BE2C (cell line): Measurements from ENCODE around the gene ZNF189.

Experiments used
- DNase-seq: peaks from one replicate; pipeline ENCODE4 v3.0.0-alpha.2; 2020
- H3K27me3 ChIP-seq: fragments of 250-450 bp; sonication (Bioruptor Pico); 2 replicates; pipeline ENCODE4 v1.5.1; 2020; ENCODE audit warnings: mild to moderate bottlenecking
- H3K36me3 ChIP-seq: fragments of 250-450 bp; sonication (Bioruptor Pico); 2 replicates; pipeline ENCODE4 v1.5.1; 2020; ENCODE audit warnings: mild to moderate bottlenecking
- H3K4me1 ChIP-seq: fragments of 250-450 bp; sonication (Bioruptor Pico); 2 replicates; pipeline ENCODE4 v1.5.1; 2020
- H3K4me3 ChIP-seq: 2 replicates; pipeline ENCODE4 v1.5.1; 2011; ENCODE audit warnings: low read depth, low read length
- H3K9me3 ChIP-seq: fragments of 250-450 bp; sonication (Bioruptor Pico); 2 replicates; pipeline ENCODE4 v1.5.1; 2020
- TF ChIP-seq, protein P1 (sequence below): IDR thresholded peaks from 2 replicates; pipeline ENCODE4 v1.5.1; 2012; ENCODE audit warnings: mild to moderate bottlenecking, low read depth, low read length

The ZNF189 gene

DNA sequence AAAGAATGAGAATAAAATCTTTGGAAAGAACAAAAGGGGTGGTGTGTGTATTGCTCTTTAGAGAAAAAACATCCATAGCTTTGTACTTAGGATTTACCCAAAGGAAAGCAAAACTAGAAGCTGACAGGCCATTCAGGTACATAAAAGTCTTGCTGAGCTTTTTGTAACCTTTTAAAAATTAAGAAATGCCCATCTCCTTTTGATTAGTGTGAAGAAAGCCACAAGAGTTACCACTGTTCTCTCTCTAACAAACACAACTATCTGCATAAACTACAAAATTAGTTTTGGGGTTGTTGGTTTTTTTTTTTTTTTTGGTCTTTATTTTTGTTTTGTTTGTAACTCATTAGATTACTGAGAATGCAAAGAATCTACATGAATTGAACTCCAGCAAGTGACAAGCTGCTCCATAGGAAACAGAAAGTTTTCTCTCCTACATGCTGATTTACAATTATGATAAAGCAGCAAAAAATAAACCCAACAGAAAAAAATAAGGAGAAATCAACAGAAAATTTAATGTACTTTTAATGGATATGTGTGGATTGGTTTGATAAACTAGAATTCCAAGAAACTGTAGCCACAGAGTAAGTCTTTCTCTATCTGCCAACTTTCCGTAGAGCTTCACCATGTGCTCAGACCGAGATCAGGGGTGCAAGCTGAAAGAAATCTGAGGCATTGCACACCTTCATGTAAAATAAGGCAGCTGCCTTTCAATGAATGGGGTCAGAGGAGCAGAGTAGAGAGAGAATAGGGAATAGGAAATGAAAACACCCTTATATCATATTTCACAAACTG, 26.1 kb upstream of the ZNF189 start:
- Histone ChIP-seq H3K9me3 (no peaks in the 10 kb centered on the region; the same call in 1 of the 2 replicates), H3K27me3 (no peaks in the 10 kb centered on the region), H3K4me3 (no peak overlapping the region), H3K4me1 (no peaks in the 10 kb centered on the region), H3K36me3 (no peaks in the 10 kb centered on the region)
- DNase-seq, result no peak
- TF ChIP-seq, protein P1, sequence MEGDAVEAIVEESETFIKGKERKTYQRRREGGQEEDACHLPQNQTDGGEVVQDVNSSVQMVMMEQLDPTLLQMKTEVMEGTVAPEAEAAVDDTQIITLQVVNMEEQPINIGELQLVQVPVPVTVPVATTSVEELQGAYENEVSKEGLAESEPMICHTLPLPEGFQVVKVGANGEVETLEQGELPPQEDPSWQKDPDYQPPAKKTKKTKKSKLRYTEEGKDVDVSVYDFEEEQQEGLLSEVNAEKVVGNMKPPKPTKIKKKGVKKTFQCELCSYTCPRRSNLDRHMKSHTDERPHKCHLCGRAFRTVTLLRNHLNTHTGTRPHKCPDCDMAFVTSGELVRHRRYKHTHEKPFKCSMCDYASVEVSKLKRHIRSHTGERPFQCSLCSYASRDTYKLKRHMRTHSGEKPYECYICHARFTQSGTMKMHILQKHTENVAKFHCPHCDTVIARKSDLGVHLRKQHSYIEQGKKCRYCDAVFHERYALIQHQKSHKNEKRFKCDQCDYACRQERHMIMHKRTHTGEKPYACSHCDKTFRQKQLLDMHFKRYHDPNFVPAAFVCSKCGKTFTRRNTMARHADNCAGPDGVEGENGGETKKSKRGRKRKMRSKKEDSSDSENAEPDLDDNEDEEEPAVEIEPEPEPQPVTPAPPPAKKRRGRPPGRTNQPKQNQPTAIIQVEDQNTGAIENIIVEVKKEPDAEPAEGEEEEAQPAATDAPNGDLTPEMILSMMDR, result no peak

DNA sequence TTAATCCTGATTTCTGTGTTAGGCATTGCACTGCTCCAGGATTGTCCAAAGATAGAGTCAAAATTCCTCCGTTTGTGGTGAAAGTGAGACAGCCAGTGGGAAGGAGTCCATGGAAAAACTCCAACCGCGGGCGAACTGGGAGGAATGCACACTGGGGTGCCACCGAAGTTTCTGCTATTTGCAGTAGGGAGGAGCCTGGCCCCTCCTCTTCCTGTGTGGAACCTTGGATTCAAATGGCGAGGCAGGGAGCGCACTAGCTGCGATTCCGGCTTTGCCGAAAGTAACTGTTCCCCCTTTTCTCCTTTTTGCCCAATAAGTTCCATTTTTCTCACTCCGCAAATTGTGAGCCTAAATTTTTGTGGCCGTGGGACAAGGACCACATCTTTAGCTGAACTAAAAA, 23.1 kb upstream of the ZNF189 start:
- Histone ChIP-seq H3K36me3 (no peaks in the 10 kb centered on the region), H3K4me3 (no peak overlapping the region), H3K9me3 (no peaks in the 10 kb centered on the region; the same call in 1 of the 2 replicates), H3K4me1 (no peaks in the 10 kb centered on the region), H3K27me3 (no peaks in the 10 kb centered on the region)
- TF ChIP-seq, protein P1, result no peak
- no peak for DNase-seq

DNA sequence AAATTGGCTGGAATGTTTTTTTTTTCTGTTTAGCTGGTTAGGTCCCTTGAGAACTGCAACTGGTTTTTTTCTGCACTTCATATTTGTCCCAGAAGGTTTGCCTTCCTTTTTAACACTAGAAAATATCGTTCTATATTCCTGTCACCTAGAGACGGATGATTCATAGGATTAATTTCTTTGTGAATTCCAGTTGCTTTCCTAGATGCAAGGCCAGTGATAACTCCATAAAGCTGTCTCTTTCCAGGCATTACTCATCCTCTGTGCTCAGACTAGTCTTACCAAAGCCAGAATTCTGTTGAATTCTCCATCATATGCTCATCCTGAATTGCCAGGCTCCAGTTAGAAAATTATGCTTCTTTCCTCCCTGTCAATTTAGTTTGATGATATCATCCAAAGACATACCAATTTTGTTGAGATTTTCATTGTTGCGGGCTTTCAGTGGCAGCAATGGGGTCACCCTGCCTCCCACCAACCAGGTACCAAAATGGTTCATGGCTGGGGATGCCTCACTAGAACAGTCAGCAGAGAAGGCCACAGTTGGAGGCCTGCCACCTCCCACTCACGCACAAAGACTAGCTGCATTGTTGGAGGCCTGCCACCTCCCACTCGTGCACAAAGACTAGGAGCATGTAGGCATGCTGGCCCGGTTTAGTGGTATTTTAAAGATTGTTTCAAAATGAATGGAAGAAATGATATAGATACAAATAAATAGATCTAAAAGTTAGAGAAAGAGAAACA, 22.4 kb upstream of the ZNF189 start:
- H3K4me3 ChIP-seq, result no peak overlapping the region
- no peak for DNase-seq
- no peaks in the 10 kb centered on the region; the same call in 1 of the 2 replicates for H3K9me3 ChIP-seq
- H3K36me3 ChIP-seq, result no peaks in the 10 kb centered on the region
- H3K4me1 ChIP-seq, result no peaks in the 10 kb centered on the region
- no peaks in the 10 kb centered on the region for H3K27me3 ChIP-seq
- TF ChIP-seq, protein P1, result no peak

DNA sequence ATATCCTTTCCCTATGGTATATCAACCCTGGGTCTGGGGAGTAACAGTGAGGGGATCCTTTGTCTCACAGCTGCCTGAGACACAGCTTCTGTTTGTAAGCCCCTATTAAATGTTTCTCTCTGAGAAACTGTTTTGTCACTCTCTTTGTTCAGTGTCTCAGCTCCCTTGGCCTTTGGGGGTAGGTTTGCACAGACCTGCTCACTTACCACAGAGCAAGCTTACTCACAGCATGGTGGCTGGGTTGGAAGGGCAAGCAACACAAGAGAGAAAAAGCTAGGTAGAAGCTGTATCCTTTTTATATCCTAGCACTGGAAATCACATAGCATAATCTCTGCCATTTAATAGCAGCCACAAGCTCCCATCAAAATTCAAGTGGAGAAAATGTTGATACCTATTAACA, 18.4 kb upstream of the ZNF189 start:
- Histone ChIP-seq H3K4me3 (no peak overlapping the region), H3K27me3 (no peaks in the 10 kb centered on the region), H3K9me3 (no peaks in the 10 kb centered on the region; the same call in 1 of the 2 replicates), H3K36me3 (no peaks in the 10 kb centered on the region), H3K4me1 (no peaks in the 10 kb centered on the region)
- TF ChIP-seq, protein P1, result no peak
- DNase-seq, result no peak

DNA sequence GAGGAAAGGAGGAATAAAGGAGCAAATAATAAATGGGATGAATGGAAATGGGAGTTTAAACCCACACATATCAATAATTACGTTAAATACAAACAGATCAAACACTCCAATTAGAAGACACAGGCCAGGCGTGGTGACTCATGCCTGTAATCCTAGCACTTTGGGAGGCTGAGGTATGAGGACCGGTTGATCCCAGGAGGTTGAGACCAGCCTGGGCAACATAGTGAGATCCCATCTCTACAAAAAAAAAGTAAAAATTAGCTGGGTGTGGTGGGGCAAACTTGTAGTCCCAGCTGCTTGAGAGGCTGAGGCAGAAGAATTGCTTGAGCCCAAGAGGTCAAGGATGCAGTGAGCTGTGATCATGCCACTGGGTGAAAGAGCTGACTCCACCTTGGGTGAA, 17.5 kb upstream of the ZNF189 start:
- Histone ChIP-seq H3K4me1 (no peaks in the 10 kb centered on the region), H3K9me3 (no peaks in the 10 kb centered on the region; the same call in 1 of the 2 replicates), H3K4me3 (no peak overlapping the region), H3K36me3 (no peaks in the 10 kb centered on the region), H3K27me3 (no peaks in the 10 kb centered on the region)
- TF ChIP-seq, protein P1, result no peak
- no peak for DNase-seq

DNA sequence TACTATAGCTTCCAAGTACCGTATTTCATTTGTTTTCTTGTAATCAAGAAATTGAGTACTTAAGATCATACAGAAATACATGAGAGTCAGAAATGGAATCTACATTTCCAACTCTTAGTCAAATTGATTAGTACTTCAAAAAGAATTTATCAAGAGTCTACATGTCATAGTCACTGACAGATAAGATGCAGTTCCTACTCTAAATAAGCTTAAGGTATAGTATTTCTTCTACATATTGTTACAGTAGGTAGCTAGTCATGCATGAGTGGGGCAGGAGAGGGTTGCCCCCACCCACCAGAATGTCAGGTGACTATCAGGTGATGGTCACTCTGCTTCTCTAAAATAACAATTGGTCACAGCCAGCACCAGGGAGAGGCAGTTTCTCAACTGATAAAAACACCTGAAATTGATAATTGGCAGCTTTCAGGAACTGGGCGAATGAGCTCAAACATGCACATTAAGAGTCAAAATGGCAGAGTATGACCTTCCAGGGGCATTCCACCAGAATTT, 16.8 kb upstream of the ZNF189 start:
- H3K9me3 ChIP-seq, result no peaks in the 10 kb centered on the region; the same call in 1 of the 2 replicates
- no peak for DNase-seq
- 0 out of 2 replicates have a peak, but pooled peaks cover 3% of the 10 kb centered on the region for H3K36me3 ChIP-seq
- H3K4me3 ChIP-seq, result no peak overlapping the region
- TF ChIP-seq, protein P1, result no peak
- no peaks in the 10 kb centered on the region for H3K4me1 ChIP-seq
- H3K27me3 ChIP-seq, result no peaks in the 10 kb centered on the region
